Left ventricle myocardium superior (tissue), 1 donor: ENCODE results near the gene MT1F. TPM values are rescaled to one million over a fixed set of nuclear protein-coding genes. Genes with fewer than 3 reads are reported as not detected.

Source experiments
- total RNA-seq: library from RNA; stranded (reverse); fragmentation: NEBNext Ultra II Directional; extraction: Animal tissue kit (Norgen Biotek cat#: 25700); gene quantifications from one replicate; pipeline ENCODE4 v1.2.1, GENCODE V29; 2021
- donor health status: DM: no; HTN: yes; CAD: no; lungs with severe emphysema.

MT1F gene
- total RNA-seq, 1 donor from 2014 or later: 3.0 TPM

Other genes starting within 250 kb of the MT1F start
- 59.1 TPM for gene AMFR, start 232.4 kb upstream of the MT1F start, total RNA-seq
- 66.3 TPM for gene NUDT21, start 206.6 kb upstream of the MT1F start, total RNA-seq
- gene OGFOD1, start 206.4 kb upstream of the MT1F start, total RNA-seq: 27.1 TPM
- gene BBS2, start 137.9 kb upstream of the MT1F start, total RNA-seq: 45.0 TPM
- not detected for gene MT4, start 92.9 kb upstream of the MT1F start, total RNA-seq
- gene MT3, start 68.4 kb upstream of the MT1F start, total RNA-seq: 3.8 TPM
- gene MT2A, start 49.4 kb upstream of the MT1F start, total RNA-seq: 86.3 TPM
- gene MT1E, start 32.2 kb upstream of the MT1F start, total RNA-seq: 123 TPM
- 6.8 TPM for gene MT1M, start 25.3 kb upstream of the MT1F start, total RNA-seq
- gene MT1A, start 19.3 kb upstream of the MT1F start, total RNA-seq: 2.3 TPM
- not detected for gene MT1B, start 6.1 kb upstream of the MT1F start, total RNA-seq
- not detected for gene MT1G, start 10.1 kb downstream of the MT1F start, total RNA-seq
- gene MT1H, start 11.9 kb downstream of the MT1F start, total RNA-seq: not detected
- 85.9 TPM for gene MT1X, start 24.5 kb downstream of the MT1F start, total RNA-seq
- 26.2 TPM for gene NUP93, start 72.2 kb downstream of the MT1F start, total RNA-seq
- gene SLC12A3, start 207.2 kb downstream of the MT1F start, total RNA-seq: not detected